GM12878 (cell line): ENCODE data around the gene PDGFD. TPM values are rescaled to one million over a fixed set of nuclear protein-coding genes. Genes with fewer than 3 reads are reported as not detected.

Source experiments
- ATAC-seq: fragments of 200-7000 bp; cut with Tn5 transposase; 3 replicates; pipeline ENCODE4 v1.9.1; 2020; ENCODE audit warnings: mild to moderate bottlenecking, moderate library complexity
- BruUV-seq: library from RNA; stranded (reverse); fragments of 400-500 nt; replicated peaks from 2 replicates; lab custom pipeline; 2021; lab: Mats Ljungman, UMichigan
- CTCF ChIA-PET: fragments of 300-600 bp; sonication (Branson Sonifier 250); formaldehyde crosslinking; extraction: SDS; loops from one replicate; lab custom pipeline; 2021; ENCODE audit warnings: inconsistent platforms; lab: Yijun Ruan, JAX
- POLR2A ChIA-PET: fragments of 350-600 bp; formaldehyde crosslinking; extraction: SDS; loops from one replicate; lab custom pipeline; 2021; ENCODE audit warnings: inconsistent platforms; lab: Charles Lee
- RAD21 ChIA-PET: fragments of 300-600 bp; sonication (Branson Sonifier 250); formaldehyde crosslinking; loops from one replicate; lab custom pipeline; 2023; ENCODE audit warnings: antibody characterized with exemption; ENCODE audit not compliant: unreplicated experiment; lab: Charles Lee
- SMC1A ChIA-PET: fragments of 300-600 bp; sonication (Branson Sonifier 250); formaldehyde crosslinking; loops from one replicate; lab custom pipeline; 2023; ENCODE audit not compliant: unreplicated experiment, uncharacterized antibody; lab: Charles Lee
- DNase-seq: peaks from one replicate; pipeline ENCODE4 v3.0.0-alpha.2; 2011; ENCODE audit warnings: low read depth, low spot score
- FAIRE-seq: peaks from 3 replicates; lab custom pipeline; 2011; peaks lifted over from hg19 to GRCh38; lab: Jason Lieb, UNC
- H2AFZ ChIP-seq: 2 replicates; pipeline ENCODE4 v1.6.0; 2011; ENCODE audit warnings: low read depth, low read length, control low read depth; ENCODE audit not compliant: control insufficient read depth
- H3K27ac ChIP-seq: 2 replicates; pipeline ENCODE4 v1.5.1; 2011; ENCODE audit warnings: control low read depth; ENCODE audit not compliant: control insufficient read depth, insufficient read depth
- H3K27me3 ChIP-seq, 2 experiments: replicated peaks in 1 of 2; 2 replicates each; pipeline versions ENCODE4 v1.6.0 to v1.6.1; 2011; ENCODE audit warnings: low read length in 1 of 2; ENCODE audit not compliant: control insufficient read depth in 2 of 2, insufficient read depth in 2 of 2
- H3K36me3 ChIP-seq, 2 experiments: 2 replicates each; pipeline ENCODE4 v1.5.1; 2011; ENCODE audit warnings: low read length in 1 of 2; ENCODE audit not compliant: control insufficient read depth in 2 of 2, insufficient read depth in 2 of 2
- H3K4me1 ChIP-seq: 2 replicates; pipeline ENCODE4 v1.6.1; 2011; ENCODE audit warnings: mild to moderate bottlenecking, low read length, moderate library complexity, mixed read lengths; ENCODE audit not compliant: control insufficient read depth, insufficient read depth
- H3K4me2 ChIP-seq: 2 replicates; pipeline ENCODE4 v1.6.0; 2011; ENCODE audit warnings: control low read depth; ENCODE audit not compliant: control insufficient read depth, insufficient read depth
- H3K4me3 ChIP-seq: fragments of 200-600 bp; sonication (generic); 2 replicates; pipeline ENCODE4 v1.5.1; 2016
- H3K79me2 ChIP-seq: 2 replicates; pipeline ENCODE4 v1.6.0; 2011; ENCODE audit warnings: low read length; ENCODE audit not compliant: control insufficient read depth, insufficient read depth
- H3K9ac ChIP-seq: 2 replicates; pipeline ENCODE4 v1.8.0; 2011; ENCODE audit warnings: low read length, control low read depth, mixed read lengths; ENCODE audit not compliant: control insufficient read depth, insufficient read depth
- H3K9me3 ChIP-seq: replicated peaks from 3 replicates; pipeline ENCODE4 v1.5.1; 2011; ENCODE audit warnings: mild to moderate bottlenecking, low read length; ENCODE audit not compliant: control insufficient read depth, insufficient read depth
- H4K20me1 ChIP-seq: 2 replicates; pipeline ENCODE4 v1.6.0; 2011; ENCODE audit not compliant: control insufficient read depth, insufficient read depth
- CBX3 ChIP-seq: fragments of 200-600 bp; sonication (generic); IDR thresholded peaks from 2 replicates; pipeline ENCODE4 v1.6.1; 2016; ENCODE audit warnings: low read depth, borderline replicate concordance
- RAD21 ChIP-seq: IDR thresholded peaks from 2 replicates; pipeline ENCODE4 v1.6.1; 2011; ENCODE audit warnings: mild to moderate bottlenecking, low read depth, low read length, moderate library complexity; ENCODE audit not compliant: insufficient read depth
- SP1 ChIP-seq: IDR thresholded peaks from one replicate; pipeline ENCODE4 v1.6.1; 2011; ENCODE audit warnings: low read depth, low read length
- YY1 ChIP-seq: IDR thresholded peaks from 2 replicates; pipeline ENCODE4 v1.6.1; 2011; ENCODE audit warnings: low read depth, mild to moderate bottlenecking, low read length
- ZNF207 ChIP-seq: fragments of 450-650 bp; IDR thresholded peaks from 2 replicates; pipeline ENCODE4 v1.6.1; 2014; ENCODE audit warnings: antibody characterized with exemption, mild to moderate bottlenecking, borderline replicate concordance
- ZNF24 ChIP-seq: fragments of 450-650 bp; IDR thresholded peaks from 2 replicates; pipeline ENCODE4 v1.6.1; 2017; ENCODE audit warnings: antibody characterized with exemption, mild to moderate bottlenecking
- WGBS: methylation state at CpG from one replicate; pipeline ENCODE4 v1.1.6; 2016; ENCODE audit warnings: low lambda C conversion rate; ENCODE audit not compliant: insufficient replicate concordance, insufficient coverage; ENCODE audit errors: missing lambda C conversion rate; 5-methylcytosine and 5-hydroxymethylcytosine counted together
- in situ Hi-C: fragments of 300-500 bp; cut with MboI; formaldehyde crosslinking; loops from 9 replicates; pipeline ENCODE4 v1.14.3; 2018; ENCODE audit warnings: mixed read lengths
- intact Hi-C: fragments of 100-400 bp; cut with micrococcal nuclease; formaldehyde crosslinking; loops from one replicate; pipeline ENCODE4 v1.14.2; 2022; ENCODE audit not compliant: unreplicated experiment
- polyA plus RNA-seq, 11 experiments: library from polyadenylated mRNA; depleted of rRNA in 4 of 11; unstranded in 6 of 11; stranded (reverse) in 5 of 11; fragments of >200 nt; fragmentation: Nextera tagmentation in 4 of 11; fragmentation: Illumina TruSeq in 1 of 11; extraction: Ambion mirVana in 4 of 11; extraction: Trizol in 1 of 11; gene quantifications; 1 replicate in 1 of 11; 2 replicates in 10 of 11; pipeline versions ENCODE4 v1.2.1 to v1.2.3, GENCODE V29; 2011 to 2016; ENCODE audit warnings: inconsistent platforms in 2 of 11, missing spikeins in 2 of 11, low read depth in 1 of 11
- total RNA-seq, 4 experiments: library from RNA; depleted of rRNA in 3 of 4; stranded (reverse); fragments of >200 nt in 3 of 4; fragmentation: Illumina TruSeq in 1 of 4; extraction: Trizol in 1 of 4; gene quantifications; 2 replicates each; pipeline versions ENCODE4 v1.2.1 to v1.2.3, GENCODE V29; 2013 to 2021

Gene PDGFD
- total and polyA plus RNA-seq, 10 of the 15 experiments (the other 5 are each of a cell fraction or from before 2014, with no cell fraction given) = 0.05 to 0.13 TPM; not detected in 8

DNA sequence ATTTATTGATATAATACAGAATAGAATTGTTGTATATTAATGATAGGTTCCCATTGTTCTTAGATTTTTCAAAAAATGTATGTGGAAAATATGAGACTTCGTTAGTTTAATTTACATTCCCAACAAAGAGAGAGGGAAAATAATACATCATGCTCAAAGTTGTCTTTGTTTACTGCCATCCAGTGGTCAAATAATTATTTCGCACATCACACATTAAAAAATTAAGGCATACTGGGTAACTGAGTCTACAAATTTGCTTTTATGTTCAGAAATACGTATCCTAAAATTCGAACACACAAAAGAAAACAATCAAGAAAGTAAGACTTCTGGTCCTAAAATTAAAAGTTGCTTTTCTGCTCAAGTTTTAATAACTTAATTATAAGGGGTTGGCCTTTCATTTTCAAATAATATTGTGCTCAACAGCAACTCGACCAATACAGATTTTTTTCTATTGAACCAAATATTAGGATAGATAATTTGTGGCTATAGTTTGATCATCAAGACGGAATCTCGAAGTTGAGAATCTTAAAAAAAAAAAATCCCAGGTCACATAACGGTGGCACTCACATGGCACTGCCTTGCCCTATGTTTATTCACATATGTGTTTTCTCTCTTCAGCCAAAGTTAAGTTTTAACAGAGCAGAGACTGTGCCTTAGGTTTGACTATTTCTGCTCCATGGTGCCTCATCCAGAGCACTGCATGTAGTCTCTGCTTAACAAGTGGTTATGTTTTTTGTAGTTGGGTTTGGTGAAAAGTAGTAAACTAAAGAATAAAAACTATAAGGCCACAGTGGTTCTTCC, 12.3 kb downstream of the PDGFD start (continued):
- peak; percentile 52; the same call in 1 of the 2 replicates for TF ChIP-seq RAD21
- TF ChIP-seq ZNF24 = no peak
- no peak for TF ChIP-seq CBX3
- no peak for TF ChIP-seq SP1

DNA sequence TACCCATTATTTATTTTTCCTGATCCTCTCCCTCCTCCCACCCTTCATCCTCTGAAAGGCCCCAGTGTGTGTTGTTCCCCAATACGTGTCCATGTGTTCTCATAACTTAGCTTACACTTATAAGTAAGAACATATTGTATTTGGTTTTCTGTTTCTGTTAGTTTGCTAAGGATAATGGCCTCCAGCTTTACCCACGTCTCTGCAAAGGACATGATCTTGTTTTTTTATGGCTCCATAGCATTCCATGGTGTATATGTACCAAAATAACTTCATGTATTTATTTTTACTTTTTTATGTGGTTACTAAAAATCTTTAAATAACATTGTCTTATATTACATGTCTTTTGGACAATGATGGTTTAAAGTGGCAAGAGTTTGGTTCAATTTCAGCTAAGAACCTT, 15.2 kb downstream of the PDGFD start:
- ATAC-seq (no peak), DNase-seq (no peak), FAIRE-seq (no peak)
- TF ChIP-seq YY1 (no peak), ZNF207 (no peak)
- no peaks in the 10 kb centered on the region for H3K27me3 ChIP-seq
- ChIA-PET RAD21 (interaction anchor here (1.3 to 2.0 kb wide), 2 partner anchors 24 to 466 kb away, joined by 3 to 8 read pairs; no protein-coding TSS in a partner anchor), SMC1A (interaction anchor here (1.0 to 2.2 kb wide), 4 partner anchors 196 to 466 kb away, joined by 3 to 11 read pairs (median 4); no protein-coding TSS in a partner anchor), CTCF (interaction anchor here (0.8 to 1.3 kb wide), 3 partner anchors 162 to 466 kb away, joined by 3 to 5 read pairs (median 3); no protein-coding TSS in a partner anchor), POLR2A (no interaction called here)
- no peak overlapping the region for H3K9ac ChIP-seq
- H3K4me1 ChIP-seq = no peaks in the 10 kb centered on the region
- in situ Hi-C loops (no loop called here), intact Hi-C loops (no loop called here)
- no TSS peak for BruUV-seq
- H2AFZ ChIP-seq = no peak overlapping the region
- no peak overlapping the region for H3K4me2 ChIP-seq
- H4K20me1 ChIP-seq = no peaks in the 10 kb centered on the region
- no peak overlapping the region for H3K27ac ChIP-seq
- no peaks in the 10 kb centered on the region for H3K79me2 ChIP-seq
- 8% methylated on average over 2 of the region's 2 CpGs for WGBS
- H3K4me3 ChIP-seq = no peak overlapping the region
- no peaks in the 10 kb centered on the region for H3K36me3 ChIP-seq
- no peaks in the 10 kb centered on the region for H3K9me3 ChIP-seq
